Heart left ventricle (tissue), 13 donors: ENCODE data around the gene SUMO3.

Source experiments
- CTCF ChIP-seq, 12 donors: fragments of 200-600 bp; sonication (generic) in 4 of 12; IDR thresholded peaks; one replicate each; pipeline versions ENCODE4 v1.5.0 to v1.8.0; 2018 to 2022; ENCODE audit warnings: antibody characterized with exemption in 12 of 12, mild to moderate bottlenecking in 5 of 12
- POLR2A ChIP-seq, 2 donors: fragments of 450-650 bp; IDR thresholded peaks; one replicate each; pipeline ENCODE4 v1.6.1; 2017; ENCODE audit warnings: antibody characterized with exemption in 2 of 2, mild to moderate bottlenecking in 2 of 2, moderate library complexity in 2 of 2
- donor health status: ischemic (EF 13 %, LVEDD 7.1; RV severe dilation, severe dysfunction).
- donor health status: DM: no; HTN: yes; CAD: no.
- donor health status: DM: no; HTN: no; CAD: no.
- donor health status: ischemic (EF 25% LVEDD 6.9; RV normal size, moderate dysfunction).
- donor health status: ischemic (EF 25% LVEDD 5.7; RV mildly dilated, moderate dysfunction).
- donor health status: ischemic (EF 35%, LVEDD 5.7; RV mildly dilated, moderate dysfunction).
- donor health status: nonischemic (EF 11% LVEDD 7.7; RV severe dilation, severe dysfunction).
- donor health status: DM: yes; HTN: yes; CAD: no.
- donor health status: PGD.
- donor health status: ischemic (EF 29% LVEDD 5.4; RV normal size, mild dysfunction).
- donor health status: nonischemic (EF 23%, LVEDD 6.1; RV moderate dilation, normal function).

GRCh38 chr21:44847261-44848056, 29.6 kb upstream of the SUMO3 start:
- no peak for TF ChIP-seq CTCF (IDR thresholded peaks at IDR 0.05)
- TF ChIP-seq POLR2A (IDR thresholded peaks at IDR 0.05): no peak
